Activated naive CD4-positive, alpha-beta T cell treated with anti-CD3 and anti-CD28 coated beads, Interleukin-2, amount 50 U/mL, for 24 hours (primary cell): ENCODE data around the gene LEKR1.
"Not testable (repeated sequence)": the region's sequence is repeated elsewhere in the genome, so short reads cannot be mapped to it uniquely, and the experiment has no call there.

Experiments used
- H3K27ac Mint-ChIP-seq: one replicate; pipeline ENCODE4 v1.8.0; 2021; ENCODE audit warnings: mild to moderate bottlenecking, mixed read lengths
- H3K27me3 Mint-ChIP-seq: one replicate; pipeline ENCODE4 v1.8.0; 2021; ENCODE audit warnings: mixed read lengths
- H3K36me3 Mint-ChIP-seq: one replicate; pipeline ENCODE4 v1.8.0; 2021; ENCODE audit warnings: mixed read lengths
- H3K4me1 Mint-ChIP-seq: one replicate; pipeline ENCODE4 v1.8.0; 2021; ENCODE audit warnings: mixed read lengths
- H3K4me3 Mint-ChIP-seq: one replicate; pipeline ENCODE4 v1.8.0; 2021; ENCODE audit warnings: mild to moderate bottlenecking, mixed read lengths
- H3K9me3 Mint-ChIP-seq: one replicate; pipeline ENCODE4 v1.8.0; 2021; ENCODE audit warnings: mixed read lengths

The LEKR1 gene

DNA sequence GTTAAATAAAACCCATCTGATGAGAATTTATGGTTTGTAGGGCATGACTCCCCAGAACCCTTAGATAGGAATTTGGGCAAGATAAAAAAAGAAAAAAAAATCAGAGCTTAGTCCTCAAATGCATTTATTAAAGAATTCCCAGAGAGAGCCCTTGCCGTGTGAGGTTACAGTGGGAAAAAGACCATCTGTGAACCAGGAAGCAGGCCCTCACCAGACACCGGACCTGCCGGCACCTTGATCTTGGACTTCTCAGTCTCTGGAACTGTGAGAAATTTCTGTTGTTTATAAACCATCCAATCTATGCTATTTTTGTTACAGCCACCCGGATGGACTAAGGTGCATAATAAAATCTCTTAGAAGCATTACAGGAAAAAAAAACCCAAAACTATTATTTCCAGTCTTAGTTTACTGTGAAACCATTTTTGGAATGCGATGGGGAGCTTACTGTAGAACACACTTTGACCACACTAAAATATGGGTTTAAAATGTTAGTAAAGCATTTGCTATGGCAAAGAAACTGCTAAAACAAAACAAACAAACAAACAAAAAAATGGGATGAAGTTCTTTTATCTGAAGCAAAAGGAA, 72.2 kb downstream of the LEKR1 start:
- Mint-ChIP-seq H3K36me3 (peaks cover 8% of the 10 kb centered on the region), H3K4me1 (no peaks in the 10 kb centered on the region), H3K4me3 (no peak overlapping the region), H3K27me3 (peaks cover 2% of the 10 kb centered on the region), H3K27ac (no peak overlapping the region), H3K9me3 (peaks cover 6% of the 10 kb centered on the region)

GRCh38 chr3:156899951-156900350, 73.8 kb downstream of the LEKR1 start:
- Mint-ChIP-seq H3K9me3 (no peaks in the 10 kb centered on the region), H3K27ac (no peak overlapping the region), H3K36me3 (no peaks in the 10 kb centered on the region), H3K4me3 (no peak overlapping the region), H3K4me1 (no peaks in the 10 kb centered on the region), H3K27me3 (no peaks in the 10 kb centered on the region)

GRCh38 chr3:156902916-156903315, 76.8 kb downstream of the LEKR1 start:
- Mint-ChIP-seq H3K27me3 (no peaks in the 10 kb centered on the region), H3K27ac (no peak overlapping the region), H3K36me3 (no peaks in the 10 kb centered on the region), H3K4me1 (no peaks in the 10 kb centered on the region), H3K4me3 (no peak overlapping the region), H3K9me3 (no peaks in the 10 kb centered on the region)

GRCh38 chr3:156906275-156906674, 80.1 kb downstream of the LEKR1 start:
- H3K9me3 Mint-ChIP-seq = no peaks in the 10 kb centered on the region
- no peaks in the 10 kb centered on the region for H3K36me3 Mint-ChIP-seq
- no peak overlapping the region for H3K27ac Mint-ChIP-seq
- H3K4me1 Mint-ChIP-seq = no peaks in the 10 kb centered on the region
- H3K4me3 Mint-ChIP-seq = no peak overlapping the region
- no peaks in the 10 kb centered on the region for H3K27me3 Mint-ChIP-seq

DNA sequence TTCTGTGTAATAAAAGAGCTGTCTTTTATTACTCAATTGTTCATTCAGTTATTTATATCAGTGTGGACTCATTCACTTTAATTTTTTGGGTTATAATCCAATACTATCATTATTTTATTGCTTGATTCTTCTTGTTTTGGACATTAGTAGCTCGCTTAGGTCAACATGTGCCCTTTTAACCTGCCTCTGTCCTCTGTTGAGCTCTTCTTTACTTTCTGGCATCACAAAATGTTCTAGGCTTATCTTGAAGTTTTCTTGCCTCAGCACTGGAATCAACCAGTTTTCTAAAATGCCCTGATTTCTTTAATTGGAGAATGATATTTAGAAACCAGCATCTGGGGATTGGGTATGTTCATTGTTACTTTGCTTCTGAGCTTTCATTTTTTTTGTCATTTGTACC, 82.2 kb downstream of the LEKR1 start:
- Mint-ChIP-seq H3K36me3 (no peaks in the 10 kb centered on the region), H3K27me3 (no peaks in the 10 kb centered on the region), H3K4me1 (no peaks in the 10 kb centered on the region), H3K4me3 (no peak overlapping the region), H3K27ac (no peak overlapping the region), H3K9me3 (no peaks in the 10 kb centered on the region)

DNA sequence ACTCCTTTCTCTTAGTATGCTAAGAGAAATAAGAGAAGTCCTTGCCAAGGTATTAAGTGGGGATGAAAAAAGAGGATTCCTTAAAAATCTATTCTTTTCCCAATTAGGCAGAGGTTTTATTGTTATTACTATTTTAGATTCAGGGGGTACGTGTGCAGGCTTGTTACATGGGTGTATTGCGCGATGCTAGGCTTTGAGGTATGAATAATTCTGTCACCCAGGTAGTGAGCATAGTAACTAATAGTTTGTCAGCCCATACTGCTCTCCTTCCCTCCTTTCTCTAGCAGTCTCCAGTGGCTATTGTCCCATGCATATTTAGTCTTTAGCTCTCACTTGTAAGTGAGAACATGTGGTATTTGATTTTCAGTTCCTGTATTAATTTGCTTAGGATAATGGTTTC, 83.9 kb downstream of the LEKR1 start:
- no peak overlapping the region for H3K27ac Mint-ChIP-seq
- H3K27me3 Mint-ChIP-seq = no peaks in the 10 kb centered on the region
- peaks cover 7% of the 10 kb centered on the region for H3K9me3 Mint-ChIP-seq
- peaks cover 3% of the 10 kb centered on the region for H3K36me3 Mint-ChIP-seq
- H3K4me3 Mint-ChIP-seq = no peak overlapping the region
- no peaks in the 10 kb centered on the region for H3K4me1 Mint-ChIP-seq

DNA sequence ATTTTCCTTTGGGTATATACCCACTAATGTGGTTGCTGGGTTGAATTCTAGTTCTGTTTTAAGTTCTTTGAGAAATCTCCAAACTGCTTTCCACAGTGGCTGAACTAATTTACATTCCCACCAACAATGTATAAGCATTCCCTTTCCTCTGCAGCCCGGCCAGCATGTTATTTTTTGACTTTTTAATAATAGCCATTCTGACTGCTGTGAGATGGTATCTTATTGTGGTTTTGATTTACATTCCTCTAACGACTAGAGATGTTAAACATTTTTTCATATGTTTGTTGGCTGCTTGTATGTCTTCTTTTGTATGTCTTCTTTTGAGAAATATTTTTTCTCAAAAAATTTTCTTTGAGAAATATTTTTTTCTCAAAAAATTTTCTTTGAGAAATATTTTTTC, 84.7 kb downstream of the LEKR1 start:
- H3K4me1 Mint-ChIP-seq, H3K36me3 Mint-ChIP-seq, H3K9me3 Mint-ChIP-seq, H3K27ac Mint-ChIP-seq, H3K4me3 Mint-ChIP-seq, H3K27me3 Mint-ChIP-seq: not testable (repeated sequence)

DNA sequence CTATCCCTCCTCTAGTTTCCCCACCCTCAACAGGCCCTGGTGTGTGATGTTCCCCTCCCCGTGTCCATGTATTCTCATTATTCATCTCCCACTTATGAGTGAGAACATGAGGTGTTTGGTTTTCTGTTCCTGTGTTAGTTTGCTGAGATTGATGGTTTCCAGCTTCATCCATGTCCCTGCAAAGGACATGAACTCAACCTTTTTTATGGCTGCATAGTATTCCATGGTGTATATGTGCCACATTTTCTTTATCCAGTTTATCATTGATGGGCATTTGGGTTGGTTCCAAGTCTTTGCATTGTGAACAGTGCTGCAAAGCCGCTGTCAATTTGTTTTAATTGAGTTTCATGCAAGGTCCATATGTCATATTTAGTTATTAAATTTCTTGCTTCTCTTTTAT, 88.1 kb downstream of the LEKR1 start:
- not testable (repeated sequence) for H3K27ac Mint-ChIP-seq, H3K9me3 Mint-ChIP-seq, H3K4me3 Mint-ChIP-seq, H3K36me3 Mint-ChIP-seq, H3K4me1 Mint-ChIP-seq, H3K27me3 Mint-ChIP-seq

DNA sequence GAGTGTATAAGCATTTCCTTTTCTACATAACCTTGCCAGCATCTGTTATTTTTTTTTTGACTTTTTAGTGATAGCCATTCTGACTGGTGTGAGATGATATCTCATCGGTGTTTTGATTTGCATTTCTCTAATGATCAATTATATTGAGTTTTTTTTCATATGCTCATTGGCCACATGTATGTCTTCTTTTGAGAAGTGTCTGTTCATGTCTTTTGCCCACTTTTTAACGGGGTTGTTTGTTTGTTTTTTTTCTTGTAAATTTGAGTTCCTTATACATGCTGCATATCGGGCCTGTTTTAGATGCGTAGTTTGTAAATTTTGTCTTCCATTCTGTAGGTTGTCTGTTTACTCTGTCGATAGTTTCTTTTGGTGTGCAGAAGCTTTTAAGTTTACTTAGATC, 89.2 kb downstream of the LEKR1 start:
- Mint-ChIP-seq H3K4me3 (no peak overlapping the region), H3K9me3 (peaks cover 8% of the 10 kb centered on the region), H3K4me1 (no peaks in the 10 kb centered on the region), H3K27ac (no peak overlapping the region), H3K27me3 (no peaks in the 10 kb centered on the region), H3K36me3 (peaks cover 4% of the 10 kb centered on the region)

GRCh38 chr3:156918746-156919145, 92.6 kb downstream of the LEKR1 start:
- peaks cover 8% of the 10 kb centered on the region for H3K9me3 Mint-ChIP-seq
- no peaks in the 10 kb centered on the region for H3K4me1 Mint-ChIP-seq
- no peak overlapping the region for H3K27ac Mint-ChIP-seq
- H3K4me3 Mint-ChIP-seq = no peak overlapping the region
- H3K36me3 Mint-ChIP-seq = peaks cover 5% of the 10 kb centered on the region
- no peaks in the 10 kb centered on the region for H3K27me3 Mint-ChIP-seq

- H3K4me1 Mint-ChIP-seq = no peaks in the 10 kb centered on the region
- H3K27ac Mint-ChIP-seq = no peak overlapping the region
- H3K4me3 Mint-ChIP-seq = no peak overlapping the region
- H3K9me3 Mint-ChIP-seq = peaks cover 3% of the 10 kb centered on the region
- H3K36me3 Mint-ChIP-seq = peaks cover 10% of the 10 kb centered on the region
- no peaks in the 10 kb centered on the region for H3K27me3 Mint-ChIP-seq
Measured at GRCh38 chr3:156919818-156920217, 93.7 kb downstream of the LEKR1 start.

- Mint-ChIP-seq H3K9me3 (no peaks in the 10 kb centered on the region), H3K27ac (no peak overlapping the region), H3K4me1 (no peaks in the 10 kb centered on the region), H3K36me3 (peaks cover 10% of the 10 kb centered on the region), H3K27me3 (no peaks in the 10 kb centered on the region), H3K4me3 (no peak overlapping the region)
Measured at GRCh38 chr3:156920399-156920798, 94.2 kb downstream of the LEKR1 start.

GRCh38 chr3:156923349-156923748, 97.2 kb downstream of the LEKR1 start:
- H3K27ac Mint-ChIP-seq = no peak overlapping the region
- peaks cover 14% of the 10 kb centered on the region for H3K36me3 Mint-ChIP-seq
- H3K4me3 Mint-ChIP-seq = no peak overlapping the region
- H3K27me3 Mint-ChIP-seq = no peaks in the 10 kb centered on the region
- no peaks in the 10 kb centered on the region for H3K4me1 Mint-ChIP-seq
- peaks cover 7% of the 10 kb centered on the region for H3K9me3 Mint-ChIP-seq

- Mint-ChIP-seq H3K4me1 (no peaks in the 10 kb centered on the region), H3K9me3 (no peaks in the 10 kb centered on the region), H3K4me3 (no peak overlapping the region), H3K27ac (no peak overlapping the region), H3K27me3 (peaks cover 14% of the 10 kb centered on the region), H3K36me3 (no peaks in the 10 kb centered on the region)
Measured at GRCh38 chr3:156938724-156939123, 112.6 kb downstream of the LEKR1 start.

- no peaks in the 10 kb centered on the region for H3K36me3 Mint-ChIP-seq
- no peak overlapping the region for H3K27ac Mint-ChIP-seq
- H3K4me1 Mint-ChIP-seq = no peaks in the 10 kb centered on the region
- H3K27me3 Mint-ChIP-seq = peaks cover 14% of the 10 kb centered on the region
- H3K4me3 Mint-ChIP-seq = no peak overlapping the region
- no peaks in the 10 kb centered on the region for H3K9me3 Mint-ChIP-seq
Measured at GRCh38 chr3:156939315-156939714, 113.2 kb downstream of the LEKR1 start.

GRCh38 chr3:156941311-156941710, 115.2 kb downstream of the LEKR1 start:
- no peaks in the 10 kb centered on the region for H3K9me3 Mint-ChIP-seq
- no peaks in the 10 kb centered on the region for H3K4me1 Mint-ChIP-seq
- H3K4me3 Mint-ChIP-seq = no peak overlapping the region
- no peak overlapping the region for H3K27ac Mint-ChIP-seq
- peaks cover 15% of the 10 kb centered on the region for H3K27me3 Mint-ChIP-seq
- no peaks in the 10 kb centered on the region for H3K36me3 Mint-ChIP-seq

DNA sequence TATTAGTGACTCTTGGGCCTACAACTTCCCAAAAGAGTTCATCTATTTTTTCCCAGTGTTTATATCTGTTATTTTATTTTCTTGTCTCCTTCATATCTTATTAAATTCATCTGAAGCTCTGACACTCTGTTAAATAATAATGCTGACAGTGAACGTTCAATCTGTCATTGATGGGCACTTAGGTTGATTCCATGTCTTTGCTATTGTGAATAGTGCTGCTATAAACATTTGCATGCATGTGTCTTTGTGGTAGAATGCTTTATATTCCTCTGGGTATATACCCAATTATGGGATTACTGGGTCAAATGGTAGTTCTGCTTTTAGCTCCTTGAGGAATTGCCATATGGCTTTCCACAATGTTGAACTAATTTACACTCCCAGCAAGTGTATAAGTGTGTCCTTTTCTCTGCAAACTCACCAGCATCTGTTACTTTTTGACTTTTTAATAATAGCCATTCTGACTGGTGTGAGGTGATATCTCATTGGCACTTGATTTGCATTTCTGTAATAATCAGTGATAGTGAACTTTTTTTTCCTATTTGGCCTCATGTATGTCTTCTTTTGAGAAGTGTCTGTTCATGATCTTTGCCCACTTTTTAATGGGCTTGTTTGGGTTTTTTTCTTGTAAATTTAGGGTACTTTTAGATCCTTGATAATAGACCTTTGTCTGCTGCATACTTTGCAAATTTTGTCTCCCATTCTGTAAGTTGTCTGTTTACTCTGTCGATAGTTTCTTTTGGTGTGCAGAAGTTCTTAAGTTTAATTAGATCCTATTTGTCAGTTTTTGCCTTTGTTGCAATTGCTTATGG, 122.5 kb downstream of the LEKR1 start:
- no peaks in the 10 kb centered on the region for H3K36me3 Mint-ChIP-seq
- H3K27ac Mint-ChIP-seq = no peak overlapping the region
- H3K27me3 Mint-ChIP-seq = peaks cover 8% of the 10 kb centered on the region
- H3K9me3 Mint-ChIP-seq = no peaks in the 10 kb centered on the region
- H3K4me3 Mint-ChIP-seq = no peak overlapping the region
- H3K4me1 Mint-ChIP-seq = no peaks in the 10 kb centered on the region
